ENCODE measurements around the gene GPHN. TPM values are rescaled to one million over a fixed set of nuclear protein-coding genes. Genes with fewer than 3 reads are reported as not detected.

Gene GPHN
- total and polyA plus RNA-seq, 7 donors = 8.1 to 39.7 (median 22.3) TPM

- 89 to 96% (median 89%) methylated on average over 4 of the region's 4 CpGs for WGBS, 3 donors
- H3K4me3 ChIP-seq = no peak overlapping the region
These were observed 36.4 kb upstream of the GPHN start for GRCh38 chr14:66471584-66471983.

GRCh38 chr14:66472251-66472650, 35.7 kb upstream of the GPHN start:
- Histone ChIP-seq H3K27me3 (ENCODE audit: insufficient read depth in 3 of 3, low read length in 2 of 3) (no peaks in the 10 kb centered on the region), H3K4me1 (no peaks in the 10 kb centered on the region), H3K36me3 (ENCODE audit: insufficient read depth in 1 of 2, low read depth in 1 of 2) (no peaks in the 10 kb centered on the region), H3K9me3 (peaks cover 6% of the 10 kb centered on the region), H3K27ac (no peak overlapping the region), H3K4me3 (no peak overlapping the region)
- intact Hi-C loops (cut with DNase I) = no loop called here
- DNase-seq = no peak
- no peak for ATAC-seq
- TF ChIP-seq CTCF (IDR thresholded peaks at IDR 0.05) = no peak

More at GRCh38 chr14:66471584-66471983, 36.4 kb upstream of the GPHN start:
- Histone ChIP-seq H3K36me3 (ENCODE audit: insufficient read depth in 1 of 2, low read depth in 1 of 2) (no peaks in the 10 kb centered on the region), H3K9me3 (peaks cover 6% of the 10 kb centered on the region), H3K4me1 (no peaks in the 10 kb centered on the region), H3K27ac (no peak overlapping the region), H3K27me3 (ENCODE audit: insufficient read depth in 3 of 3, low read length in 2 of 3) (no peaks in the 10 kb centered on the region)
- TF ChIP-seq CTCF (IDR thresholded peaks at IDR 0.05) = no peak
- DNase-seq (no peak), ATAC-seq (no peak)
- intact Hi-C loops (cut with DNase I) = no loop called here

DNA sequence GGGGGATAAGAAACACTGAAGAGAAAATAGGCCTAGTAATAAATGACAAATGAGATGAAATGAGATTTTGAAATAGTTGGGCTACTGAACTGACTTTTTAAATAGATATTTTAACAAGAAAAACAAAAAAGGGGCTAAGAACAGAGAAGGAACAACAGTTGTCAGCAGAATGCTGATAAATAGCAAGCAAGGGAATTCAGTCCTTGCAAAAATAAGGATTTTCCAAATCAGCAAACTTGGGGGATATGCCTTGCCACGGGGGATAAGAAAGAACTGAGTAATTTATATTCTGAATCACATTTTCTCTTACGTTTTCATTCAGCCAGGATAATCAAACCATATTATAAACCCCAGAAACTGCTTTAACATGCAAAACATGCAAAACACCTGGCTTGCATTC, 34.7 kb upstream of the GPHN start:
- no peak for TF ChIP-seq CTCF (IDR thresholded peaks at IDR 0.05)
- Histone ChIP-seq H3K4me1 (no peaks in the 10 kb centered on the region), H3K27me3 (ENCODE audit: insufficient read depth in 3 of 3, low read length in 2 of 3) (no peaks in the 10 kb centered on the region), H3K27ac (no peak overlapping the region), H3K4me3 (no peak overlapping the region), H3K36me3 (ENCODE audit: insufficient read depth in 1 of 2, low read depth in 1 of 2) (no peaks in the 10 kb centered on the region), H3K9me3 (peaks cover 6% of the 10 kb centered on the region)
- DNase-seq = no peak
- 51 to 73% (median 63%) methylated on average over 2 of the region's 2 CpGs for WGBS, 3 donors
- intact Hi-C loops (cut with DNase I) = no loop called here
- ATAC-seq = peak in 1 of 4 donors; percentile 36

- H3K4me3 ChIP-seq = no peak overlapping the region
- H3K4me1 ChIP-seq = no peaks in the 10 kb centered on the region
- ATAC-seq (no peak), DNase-seq (no peak)
- no peaks in the 10 kb centered on the region for H3K27me3 ChIP-seq (ENCODE audit: insufficient read depth in 3 of 3, low read length in 2 of 3)
- H3K27ac ChIP-seq = no peak overlapping the region
- WGBS, 3 donors = 2 to 8% (median 8%) methylated on average over 1 of the region's 1 CpG
- no peaks in the 10 kb centered on the region for H3K36me3 ChIP-seq (ENCODE audit: insufficient read depth in 1 of 2, low read depth in 1 of 2)
- TF ChIP-seq CTCF (IDR thresholded peaks at IDR 0.05) = no peak
- intact Hi-C loops (cut with DNase I) = no loop called here
- H3K9me3 ChIP-seq = no peaks in the 10 kb centered on the region
These were observed 31.0 kb upstream of the GPHN start for GRCh38 chr14:66476964-66477363.

DNA sequence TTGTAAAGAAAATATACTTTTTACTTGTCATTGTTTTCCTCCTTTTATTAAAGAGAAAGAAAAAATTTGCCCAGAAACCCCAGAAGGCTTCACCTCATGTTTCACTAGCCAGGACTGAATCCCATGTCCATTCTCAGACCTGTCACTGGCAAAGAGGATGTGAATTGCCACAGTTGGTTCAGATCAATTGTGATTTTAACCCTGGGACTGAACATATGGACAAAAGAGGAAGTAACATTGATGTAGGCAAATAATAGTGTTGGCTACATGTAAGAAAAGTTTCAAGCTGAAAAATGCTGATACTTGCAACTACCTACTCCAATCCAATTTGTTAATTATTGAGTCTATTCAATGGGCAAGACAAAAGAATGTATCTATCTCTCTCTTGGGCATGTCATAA, 30.4 kb upstream of the GPHN start:
- Histone ChIP-seq H3K27me3 (ENCODE audit: insufficient read depth in 3 of 3, low read length in 2 of 3) (no peaks in the 10 kb centered on the region), H3K4me3 (no peak overlapping the region), H3K27ac (no peak overlapping the region), H3K4me1 (peaks cover 4% of the 10 kb centered on the region), H3K9me3 (no peaks in the 10 kb centered on the region), H3K36me3 (ENCODE audit: insufficient read depth in 1 of 2, low read depth in 1 of 2) (no peaks in the 10 kb centered on the region)
- TF ChIP-seq CTCF (IDR thresholded peaks at IDR 0.05) = no peak
- intact Hi-C loops (cut with DNase I) = no loop called here
- DNase-seq (no peak), ATAC-seq (no peak)
